ENCODE data around the gene LRP8. TPM values are rescaled to one million over a fixed set of nuclear protein-coding genes. Genes with fewer than 3 reads are reported as not detected.
A peak's percentile ranks its signal among the peaks of the same experiment; 100 is the strongest.

The LRP8 gene
- polyA plus RNA-seq, 1 of the 3 experiments (the other 2 are of a cell fraction), result 19.9 TPM

- peak; percentile 89 for DNase-seq
- no peak overlapping the region for H3K4me2 ChIP-seq
- H3K9me2 ChIP-seq, result no peaks in the 10 kb centered on the region
- no peaks in the 10 kb centered on the region for H3K9me3 ChIP-seq
- no peaks in the 10 kb centered on the region for H3F3A ChIP-seq (replicated peaks; ENCODE audit: insufficient read depth)
- no peaks in the 10 kb centered on the region for H3K79me2 ChIP-seq (ENCODE audit: insufficient read depth)
- H3K4me3 ChIP-seq (ENCODE audit: low read depth in 2 of 2, low read length in 1 of 2), result no peak overlapping the region; a peak in 1 of 4 replicates
- WGBS (ENCODE audit: low lambda C conversion rate), result 22% methylated on average over 8 of the region's 8 CpGs
- no peaks in the 10 kb centered on the region for H4K20me1 ChIP-seq (ENCODE audit: insufficient read depth)
- no peaks in the 10 kb centered on the region for H3K27me3 ChIP-seq (ENCODE audit: insufficient read depth)
- TF ChIP-seq SMC3 (IDR thresholded peaks at IDR 0.05; ENCODE audit: low read depth, low read length) (peak; percentile 97), MXI1 (IDR thresholded peaks at IDR 0.05; ENCODE audit: low read depth, low read length) (no peak; the same call in 1 of the 2 replicates), CTCF (IDR thresholded peaks at IDR 0.05) (peak; percentile 93), RFX5 (IDR thresholded peaks at IDR 0.05; ENCODE audit: low read length) (no peak), FOXJ3 (CRISPR knock-in tag; IDR thresholded peaks at IDR 0.05) (no peak), FOXM1 (IDR thresholded peaks at IDR 0.05; ENCODE audit: low read depth) (no peak), NRF1 (IDR thresholded peaks at IDR 0.05; ENCODE audit: low read depth, low read length) (no peak), REST (IDR thresholded peaks at IDR 0.05; ENCODE audit: low read depth, low read length) (no peak), GATA2 (CRISPR knock-in tag; IDR thresholded peaks at IDR 0.05) (no peak), EP300 (IDR thresholded peaks at IDR 0.05; ENCODE audit: borderline replicate concordance in 1 of 2, low read depth in 1 of 2, low read length in 1 of 2) (no peak), RXRA (IDR thresholded peaks at IDR 0.05; ENCODE audit: borderline replicate concordance, low read depth) (no peak), NFIC (IDR thresholded peaks at IDR 0.05; ENCODE audit: borderline replicate concordance) (no peak), POLR2AphosphoS5 (IDR thresholded peaks at IDR 0.05; ENCODE audit: low read depth, low read length) (no peak), RAD21 (IDR thresholded peaks at IDR 0.05; ENCODE audit: low read length) (peak; percentile 95), FOSL2 (IDR thresholded peaks at IDR 0.05; ENCODE audit: borderline replicate concordance, low read depth) (no peak), YY1 (IDR thresholded peaks at IDR 0.05; ENCODE audit: low read depth) (no peak)
- TF ChIP-seq, protein P1, sequence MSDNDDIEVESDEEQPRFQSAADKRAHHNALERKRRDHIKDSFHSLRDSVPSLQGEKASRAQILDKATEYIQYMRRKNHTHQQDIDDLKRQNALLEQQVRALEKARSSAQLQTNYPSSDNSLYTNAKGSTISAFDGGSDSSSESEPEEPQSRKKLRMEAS (IDR thresholded peaks at IDR 0.05; ENCODE audit: low read depth), result no peak
- TF ChIP-seq, protein P2, sequence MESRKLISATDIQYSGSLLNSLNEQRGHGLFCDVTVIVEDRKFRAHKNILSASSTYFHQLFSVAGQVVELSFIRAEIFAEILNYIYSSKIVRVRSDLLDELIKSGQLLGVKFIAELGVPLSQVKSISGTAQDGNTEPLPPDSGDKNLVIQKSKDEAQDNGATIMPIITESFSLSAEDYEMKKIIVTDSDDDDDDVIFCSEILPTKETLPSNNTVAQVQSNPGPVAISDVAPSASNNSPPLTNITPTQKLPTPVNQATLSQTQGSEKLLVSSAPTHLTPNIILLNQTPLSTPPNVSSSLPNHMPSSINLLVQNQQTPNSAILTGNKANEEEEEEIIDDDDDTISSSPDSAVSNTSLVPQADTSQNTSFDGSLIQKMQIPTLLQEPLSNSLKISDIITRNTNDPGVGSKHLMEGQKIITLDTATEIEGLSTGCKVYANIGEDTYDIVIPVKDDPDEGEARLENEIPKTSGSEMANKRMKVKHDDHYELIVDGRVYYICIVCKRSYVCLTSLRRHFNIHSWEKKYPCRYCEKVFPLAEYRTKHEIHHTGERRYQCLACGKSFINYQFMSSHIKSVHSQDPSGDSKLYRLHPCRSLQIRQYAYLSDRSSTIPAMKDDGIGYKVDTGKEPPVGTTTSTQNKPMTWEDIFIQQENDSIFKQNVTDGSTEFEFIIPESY (IDR thresholded peaks at IDR 0.05; ENCODE audit: borderline replicate concordance, low read depth), result no peak
- TF ChIP-seq, protein P3, sequence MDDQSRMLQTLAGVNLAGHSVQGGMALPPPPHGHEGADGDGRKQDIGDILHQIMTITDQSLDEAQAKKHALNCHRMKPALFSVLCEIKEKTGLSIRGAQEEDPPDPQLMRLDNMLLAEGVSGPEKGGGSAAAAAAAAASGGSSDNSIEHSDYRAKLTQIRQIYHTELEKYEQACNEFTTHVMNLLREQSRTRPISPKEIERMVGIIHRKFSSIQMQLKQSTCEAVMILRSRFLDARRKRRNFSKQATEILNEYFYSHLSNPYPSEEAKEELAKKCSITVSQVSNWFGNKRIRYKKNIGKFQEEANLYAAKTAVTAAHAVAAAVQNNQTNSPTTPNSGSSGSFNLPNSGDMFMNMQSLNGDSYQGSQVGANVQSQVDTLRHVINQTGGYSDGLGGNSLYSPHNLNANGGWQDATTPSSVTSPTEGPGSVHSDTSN (IDR thresholded peaks at IDR 0.05), result no peak
- ChIA-PET CTCF (interaction anchor here (0.5 to 13.5 kb wide), 59 partner anchors 11 to 545 kb away, joined by 3 to 410 read pairs (median 5); partner anchors contain the start of gene LRP8), POLR2A (interaction anchor here (0.7 to 2.5 kb wide), 4 partner anchors 39 to 429 kb away, joined by 3 to 13 read pairs (median 4); no protein-coding TSS in a partner anchor)
- peaks cover 0 to 3% of the 10 kb centered on the region in 2 experiments for H3K36me3 ChIP-seq (replicated peaks in 1 of 2; ENCODE audit: control insufficient read depth in 1 of 2, insufficient read depth in 2 of 2, low read length in 1 of 2)
- H2AFZ ChIP-seq (ENCODE audit: low read depth), result no peak overlapping the region
- H3K4me1 ChIP-seq (ENCODE audit: control insufficient read depth in 1 of 2, insufficient read depth in 2 of 2, low read depth in 1 of 2, low read length in 1 of 2), result peaks cover 0 to 10% of the 10 kb centered on the region in 2 experiments; a peak in 1 of 4 replicates
- H3K9ac ChIP-seq, result no peak overlapping the region
- no peak overlapping the region for H3K27ac ChIP-seq (ENCODE audit: low read depth in 2 of 2, low read length in 1 of 2)
Measured at GRCh38 chr1:53278298-53278725, 49.6 kb downstream of the LRP8 start.

Measured in SK-N-SH (cell line).